SU-DHL-6 (cell line): ENCODE results near the gene RPS6KA2.

ENCODE experiments used
- H2AFZ ChIP-seq: fragments of 200-600 bp; sonication (generic); 2 replicates; pipeline ENCODE4 v1.6.1; 2014; ENCODE audit warnings: low read depth, mild to moderate bottlenecking, moderate library complexity, mixed read lengths, antibody characterized with exemption, low read length; ENCODE audit not compliant: severe bottlenecking
- H3F3A ChIP-seq: fragments of 200-600 bp; shearing (Covaris generic); 2 replicates; pipeline ENCODE4 v1.6.0; 2016; ENCODE audit warnings: antibody characterized with exemption, mild to moderate bottlenecking; ENCODE audit not compliant: insufficient read depth
- H3K27ac ChIP-seq: fragments of 200-600 bp; sonication (generic); 2 replicates; pipeline ENCODE4 v1.5.1; 2016; ENCODE audit warnings: low read depth, mild to moderate bottlenecking, low read length, moderate library complexity, mixed read lengths
- H3K27me3 ChIP-seq: fragments of 200-600 bp; sonication (generic), shearing (Covaris generic); 2 replicates; pipeline ENCODE4 v1.6.0; 2014; ENCODE audit warnings: mild to moderate bottlenecking, low read length
- H3K36me3 ChIP-seq: fragments of 200-600 bp; sonication (generic); 2 replicates; pipeline ENCODE4 v1.6.1; 2014; ENCODE audit warnings: mild to moderate bottlenecking, low read length, mixed read lengths
- H3K4me2 ChIP-seq: fragments of 300-600, 200-600 bp; shearing (Covaris generic), sonication (generic); 2 replicates; pipeline ENCODE4 v1.6.0; 2014; ENCODE audit warnings: low read length, low read depth, mild to moderate bottlenecking; ENCODE audit not compliant: poor library complexity, severe bottlenecking
- H3K4me3 ChIP-seq: fragments of 200-600 bp; sonication (generic); 2 replicates; pipeline ENCODE4 v1.5.1; 2014; ENCODE audit warnings: antibody characterized with exemption, low read length, mild to moderate bottlenecking, mixed read lengths; ENCODE audit not compliant: insufficient read depth, poor library complexity, severe bottlenecking
- H3K79me2 ChIP-seq: fragments of 200-600 bp; sonication (generic); 2 replicates; pipeline ENCODE4 v1.6.1; 2014; ENCODE audit warnings: mild to moderate bottlenecking, low read length, moderate library complexity; ENCODE audit not compliant: insufficient read depth
- H3K9ac ChIP-seq: fragments of 200-600 bp; sonication (generic); 2 replicates; pipeline ENCODE4 v1.7.0; 2014; ENCODE audit warnings: mild to moderate bottlenecking, low read length
- H3K9me2 ChIP-seq: fragments of 200-600 bp; sonication (generic); replicated peaks from 2 replicates; pipeline ENCODE4 v1.6.1; 2014; ENCODE audit warnings: low read length; ENCODE audit not compliant: insufficient read depth
- H3K9me3 ChIP-seq: fragments of 200-600 bp; sonication (generic); 2 replicates; pipeline ENCODE4 v1.6.1; 2014; ENCODE audit warnings: low read length, mixed read lengths; ENCODE audit not compliant: insufficient read depth
- H4K20me1 ChIP-seq: fragments of 200-600 bp; sonication (generic); 2 replicates; pipeline ENCODE4 v1.6.1; 2014; ENCODE audit warnings: low read depth, mild to moderate bottlenecking, antibody characterized with exemption, low read length, moderate library complexity, mixed read lengths
- EZH2phosphoT487 ChIP-seq: fragments of 200-600 bp; sonication (generic), shearing (Covaris generic); conservative IDR thresholded peaks from 2 replicates; pipeline ENCODE4 v1.6.1; 2018; ENCODE audit warnings: mild to moderate bottlenecking, antibody characterized with exemption, low read length, moderate library complexity, mixed read lengths
- TF ChIP-seq, protein P1 (sequence below): fragments of 200-600 bp; sonication (generic); IDR thresholded peaks from one replicate; pipeline ENCODE4 v1.5.1; 2017; ENCODE audit warnings: antibody characterized with exemption, mild to moderate bottlenecking, low read length, moderate library complexity; ENCODE audit not compliant: insufficient read depth, poor library complexity, severe bottlenecking

Gene RPS6KA2

GRCh38 chr6:166423781-166424180 is 203.3 kb downstream of the RPS6KA2 start:
- TF ChIP-seq, protein P1, sequence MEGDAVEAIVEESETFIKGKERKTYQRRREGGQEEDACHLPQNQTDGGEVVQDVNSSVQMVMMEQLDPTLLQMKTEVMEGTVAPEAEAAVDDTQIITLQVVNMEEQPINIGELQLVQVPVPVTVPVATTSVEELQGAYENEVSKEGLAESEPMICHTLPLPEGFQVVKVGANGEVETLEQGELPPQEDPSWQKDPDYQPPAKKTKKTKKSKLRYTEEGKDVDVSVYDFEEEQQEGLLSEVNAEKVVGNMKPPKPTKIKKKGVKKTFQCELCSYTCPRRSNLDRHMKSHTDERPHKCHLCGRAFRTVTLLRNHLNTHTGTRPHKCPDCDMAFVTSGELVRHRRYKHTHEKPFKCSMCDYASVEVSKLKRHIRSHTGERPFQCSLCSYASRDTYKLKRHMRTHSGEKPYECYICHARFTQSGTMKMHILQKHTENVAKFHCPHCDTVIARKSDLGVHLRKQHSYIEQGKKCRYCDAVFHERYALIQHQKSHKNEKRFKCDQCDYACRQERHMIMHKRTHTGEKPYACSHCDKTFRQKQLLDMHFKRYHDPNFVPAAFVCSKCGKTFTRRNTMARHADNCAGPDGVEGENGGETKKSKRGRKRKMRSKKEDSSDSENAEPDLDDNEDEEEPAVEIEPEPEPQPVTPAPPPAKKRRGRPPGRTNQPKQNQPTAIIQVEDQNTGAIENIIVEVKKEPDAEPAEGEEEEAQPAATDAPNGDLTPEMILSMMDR, result no peak
- TF ChIP-seq EZH2phosphoT487, result no peak
- H3K27ac ChIP-seq, result no peak overlapping the region
- no peaks in the 10 kb centered on the region for H3F3A ChIP-seq
- no peak overlapping the region for H3K4me2 ChIP-seq
- H3K9me3 ChIP-seq, result no peaks in the 10 kb centered on the region
- no peak overlapping the region for H2AFZ ChIP-seq
- H3K9me2 ChIP-seq, result no peaks in the 10 kb centered on the region
- H3K79me2 ChIP-seq, result no peaks in the 10 kb centered on the region
- H3K4me3 ChIP-seq, result no peak overlapping the region
- H3K27me3 ChIP-seq, result no peaks in the 10 kb centered on the region
- no peaks in the 10 kb centered on the region for H3K36me3 ChIP-seq
- no peaks in the 10 kb centered on the region for H4K20me1 ChIP-seq
- H3K9ac ChIP-seq, result no peak overlapping the region

DNA sequence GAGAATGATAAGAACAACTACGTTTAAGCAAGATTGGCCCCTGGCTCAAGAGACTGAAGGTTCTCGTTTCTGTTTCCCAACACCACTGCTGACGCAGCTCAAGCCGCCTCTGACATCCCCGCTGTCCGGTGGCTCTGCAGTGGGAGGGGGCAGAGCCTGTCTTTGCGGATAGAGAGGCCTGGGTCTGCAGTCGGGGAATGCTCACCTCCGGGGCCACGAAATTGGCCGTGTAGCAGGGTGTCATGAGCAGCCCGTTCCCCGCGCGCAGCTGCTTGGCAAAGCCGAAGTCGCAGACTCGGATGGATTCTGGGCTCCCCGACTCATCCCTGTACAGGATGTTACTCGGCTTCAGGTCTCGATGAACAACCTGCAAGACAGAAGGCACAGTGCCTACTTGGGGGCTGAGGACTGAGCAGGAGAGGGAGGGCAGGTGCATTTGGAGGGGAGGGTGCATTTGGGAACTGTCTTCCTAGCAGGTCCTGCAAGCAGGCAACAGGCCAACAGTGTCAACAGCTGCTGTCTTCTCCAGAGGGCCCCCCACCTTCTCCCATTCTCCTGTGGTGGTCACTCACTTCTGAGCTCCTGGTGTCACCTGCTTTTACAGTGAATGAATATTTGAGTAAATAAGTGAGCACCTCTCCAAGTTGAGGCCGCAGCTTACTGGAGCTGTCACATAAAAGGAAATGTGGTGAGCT is 203.9 kb downstream of the RPS6KA2 start:
- Histone ChIP-seq H3K79me2 (no peaks in the 10 kb centered on the region), H3F3A (no peaks in the 10 kb centered on the region), H3K27me3 (no peaks in the 10 kb centered on the region), H4K20me1 (no peaks in the 10 kb centered on the region), H3K4me3 (no peak overlapping the region), H3K9ac (no peak overlapping the region), H3K4me2 (no peak overlapping the region), H3K9me2 (no peaks in the 10 kb centered on the region), H3K36me3 (no peaks in the 10 kb centered on the region), H2AFZ (no peak overlapping the region), H3K27ac (no peak overlapping the region), H3K9me3 (no peaks in the 10 kb centered on the region)
- TF ChIP-seq EZH2phosphoT487, result no peak
- TF ChIP-seq, protein P1, result no peak

GRCh38 chr6:166422201-166422940 is 204.7 kb downstream of the RPS6KA2 start:
- H3K9ac ChIP-seq, result no peak overlapping the region
- no peaks in the 10 kb centered on the region for H3K36me3 ChIP-seq
- no peak overlapping the region for H2AFZ ChIP-seq
- no peak for TF ChIP-seq EZH2phosphoT487
- TF ChIP-seq, protein P1, result no peak
- no peaks in the 10 kb centered on the region for H3K27me3 ChIP-seq
- H4K20me1 ChIP-seq, result no peaks in the 10 kb centered on the region
- H3K27ac ChIP-seq, result no peak overlapping the region
- no peaks in the 10 kb centered on the region for H3K79me2 ChIP-seq
- no peaks in the 10 kb centered on the region for H3K9me2 ChIP-seq
- no peak overlapping the region for H3K4me2 ChIP-seq
- no peaks in the 10 kb centered on the region for H3F3A ChIP-seq
- no peaks in the 10 kb centered on the region for H3K9me3 ChIP-seq
- no peak overlapping the region for H3K4me3 ChIP-seq
